Measurements from ENCODE around the gene SMIM33.

DNA sequence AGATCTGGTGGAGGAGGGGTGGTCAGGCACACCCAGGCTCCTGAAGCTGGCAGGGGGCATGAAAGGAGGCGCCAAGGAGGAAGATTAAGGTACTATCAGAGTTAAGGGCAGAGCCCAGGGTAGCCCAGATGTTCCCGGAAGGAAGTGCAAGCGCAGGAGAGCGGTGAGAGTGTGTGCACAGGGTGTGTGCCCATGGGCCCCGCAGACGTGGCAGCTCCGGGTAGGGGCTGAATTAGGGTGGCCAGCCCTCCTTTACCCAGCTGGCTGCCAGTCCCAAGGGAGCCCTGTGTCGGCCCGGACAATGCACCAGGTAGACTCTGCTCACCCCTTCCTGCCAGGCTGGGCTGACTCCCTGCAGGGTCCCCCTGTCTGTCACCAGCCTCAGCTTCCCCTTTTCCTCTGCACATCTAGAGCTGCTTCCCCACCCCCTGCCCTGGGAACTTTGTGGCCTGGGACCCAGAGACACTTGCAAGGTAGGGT is at the start of gene SMIM33:
- TF ChIP-seq, protein P1, sequence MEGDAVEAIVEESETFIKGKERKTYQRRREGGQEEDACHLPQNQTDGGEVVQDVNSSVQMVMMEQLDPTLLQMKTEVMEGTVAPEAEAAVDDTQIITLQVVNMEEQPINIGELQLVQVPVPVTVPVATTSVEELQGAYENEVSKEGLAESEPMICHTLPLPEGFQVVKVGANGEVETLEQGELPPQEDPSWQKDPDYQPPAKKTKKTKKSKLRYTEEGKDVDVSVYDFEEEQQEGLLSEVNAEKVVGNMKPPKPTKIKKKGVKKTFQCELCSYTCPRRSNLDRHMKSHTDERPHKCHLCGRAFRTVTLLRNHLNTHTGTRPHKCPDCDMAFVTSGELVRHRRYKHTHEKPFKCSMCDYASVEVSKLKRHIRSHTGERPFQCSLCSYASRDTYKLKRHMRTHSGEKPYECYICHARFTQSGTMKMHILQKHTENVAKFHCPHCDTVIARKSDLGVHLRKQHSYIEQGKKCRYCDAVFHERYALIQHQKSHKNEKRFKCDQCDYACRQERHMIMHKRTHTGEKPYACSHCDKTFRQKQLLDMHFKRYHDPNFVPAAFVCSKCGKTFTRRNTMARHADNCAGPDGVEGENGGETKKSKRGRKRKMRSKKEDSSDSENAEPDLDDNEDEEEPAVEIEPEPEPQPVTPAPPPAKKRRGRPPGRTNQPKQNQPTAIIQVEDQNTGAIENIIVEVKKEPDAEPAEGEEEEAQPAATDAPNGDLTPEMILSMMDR (IDR thresholded peaks at IDR 0.05): no peak
- no peak for TF ChIP-seq POLR2A (IDR thresholded peaks at IDR 0.05)
